WTC11 (cell line): ENCODE measurements around the gene CCBE1. TPM values are rescaled to one million over a fixed set of nuclear protein-coding genes. Genes with fewer than 3 reads are reported as not detected.

ENCODE experiments used
- ATAC-seq: fragments of 200-7000 bp; cut with Tn5 transposase; 2 replicates; pipeline ENCODE4 v1.10.0; 2021; ENCODE audit warnings: mild to moderate bottlenecking, moderate library complexity
- CTCF ChIA-PET: fragments of 300-600 bp; sonication (Branson Sonifier 250); formaldehyde crosslinking; loops from one replicate; lab custom pipeline; 2021; ENCODE audit warnings: antibody characterized with exemption; lab: Charles Lee
- POLR2A ChIA-PET: fragments of 350-600 bp; sonication (Branson Sonifier 250); formaldehyde crosslinking; loops from one replicate; lab custom pipeline; 2021; ENCODE audit warnings: antibody characterized with exemption; lab: Charles Lee
- DNase-seq: peaks from one replicate; pipeline ENCODE4 v3.0.0; 2021; ENCODE audit warnings: low spot score
- H3K27ac Mint-ChIP-seq: 2 replicates; pipeline ENCODE4 v1.8.0; 2021; ENCODE audit warnings: mixed read lengths
- H3K27me3 Mint-ChIP-seq: 2 replicates; pipeline ENCODE4 v1.8.0; 2021; ENCODE audit warnings: low read depth, mild to moderate bottlenecking, moderate library complexity, mixed read lengths
- H3K36me3 Mint-ChIP-seq: 2 replicates; pipeline ENCODE4 v1.8.0; 2021; ENCODE audit warnings: mixed read lengths
- H3K4me1 Mint-ChIP-seq: 2 replicates; pipeline ENCODE4 v1.8.0; 2022; ENCODE audit warnings: mixed read lengths
- H3K4me3 Mint-ChIP-seq: 2 replicates; pipeline ENCODE4 v1.8.0; 2021; ENCODE audit warnings: mild to moderate bottlenecking, moderate library complexity, mixed read lengths
- H3K9me3 Mint-ChIP-seq: 2 replicates; pipeline ENCODE4 v1.8.0; 2021; ENCODE audit warnings: mixed read lengths
- ATF2 ChIP-seq: sonication (generic); formaldehyde crosslinking; IDR thresholded peaks from 2 replicates; pipeline ENCODE4 v1.8.1; 2022; ENCODE audit warnings: low read depth, missing genetic modification reagents, borderline replicate concordance
- ATF3 ChIP-seq: sonication (generic); formaldehyde crosslinking; conservative IDR thresholded peaks from 2 replicates; pipeline ENCODE4 v1.8.1; 2022; ENCODE audit warnings: mild to moderate bottlenecking, missing genetic modification reagents
- CBFB ChIP-seq: sonication (generic); formaldehyde crosslinking; IDR thresholded peaks from 2 replicates; pipeline ENCODE4 v1.8.1; 2022; ENCODE audit warnings: mild to moderate bottlenecking, low read depth, missing genetic modification reagents
- ERG ChIP-seq: fragments of 250-450 bp; sonication (Bioruptor Pico); IDR thresholded peaks from 2 replicates; pipeline ENCODE4 v1.8.0; 2021; ENCODE audit warnings: mild to moderate bottlenecking
- FOXJ3 ChIP-seq: sonication (generic); formaldehyde crosslinking; IDR thresholded peaks from 2 replicates; pipeline ENCODE4 v1.9.0; 2021; ENCODE audit warnings: missing genetic modification reagents, mild to moderate bottlenecking, borderline replicate concordance
- IRF1 ChIP-seq: sonication (generic); formaldehyde crosslinking; IDR thresholded peaks from 2 replicates; pipeline ENCODE4 v1.8.0; 2023; ENCODE audit warnings: missing genetic modification reagents
- MLX ChIP-seq: sonication (generic); formaldehyde crosslinking; IDR thresholded peaks from 2 replicates; pipeline ENCODE4 v1.8.1; 2023; ENCODE audit warnings: mild to moderate bottlenecking, missing genetic modification reagents, moderate library complexity
- MXD4 ChIP-seq: fragments of 250-450 bp; sonication (Bioruptor Pico); IDR thresholded peaks from 2 replicates; pipeline ENCODE4 v1.8.0; 2021; ENCODE audit warnings: mild to moderate bottlenecking, moderate library complexity, borderline replicate concordance
- NFATC4 ChIP-seq: fragments of 250-450 bp; sonication (Bioruptor Pico); IDR thresholded peaks from 2 replicates; pipeline ENCODE4 v1.9.0; 2021; ENCODE audit warnings: mild to moderate bottlenecking
- SOX15 ChIP-seq: fragments of 250-450 bp; sonication (Bioruptor Pico); IDR thresholded peaks from 2 replicates; pipeline ENCODE4 v1.9.0; 2021; ENCODE audit warnings: mild to moderate bottlenecking
- TEAD4 ChIP-seq: sonication (generic); formaldehyde crosslinking; IDR thresholded peaks from 2 replicates; pipeline ENCODE4 v1.8.0; 2022; ENCODE audit warnings: mild to moderate bottlenecking, missing genetic modification reagents
- ZMAT4 ChIP-seq: fragments of 250-450 bp; sonication (Bioruptor Pico); IDR thresholded peaks from 2 replicates; pipeline ENCODE4 v1.9.0; 2021; ENCODE audit warnings: mild to moderate bottlenecking
- ZNF232 ChIP-seq: sonication (generic); formaldehyde crosslinking; IDR thresholded peaks from 2 replicates; pipeline ENCODE4 v1.8.0; 2022; ENCODE audit warnings: mild to moderate bottlenecking, missing genetic modification reagents
- ZNF263 ChIP-seq: sonication (generic); formaldehyde crosslinking; IDR thresholded peaks from 2 replicates; pipeline ENCODE4 v1.8.1; 2022; ENCODE audit warnings: low read depth, mild to moderate bottlenecking, moderate library complexity, missing genetic modification reagents
- ZNF317 ChIP-seq: sonication (generic); formaldehyde crosslinking; IDR thresholded peaks from 2 replicates; pipeline ENCODE4 v1.8.1; 2023; ENCODE audit warnings: low read depth, mild to moderate bottlenecking, moderate library complexity, missing genetic modification reagents, borderline replicate concordance
- ZNF425 ChIP-seq: fragments of 250-450 bp; sonication (Bioruptor Pico); conservative IDR thresholded peaks from 2 replicates; pipeline ENCODE4 v1.9.0; 2021; ENCODE audit warnings: mild to moderate bottlenecking
- ZNF532 ChIP-seq: fragments of 250-450 bp; sonication (Bioruptor Pico); IDR thresholded peaks from 2 replicates; pipeline ENCODE4 v1.9.0; 2021; ENCODE audit warnings: mild to moderate bottlenecking, borderline replicate concordance
- ZNF671 ChIP-seq: fragments of 250-450 bp; sonication (Bioruptor Pico); IDR thresholded peaks from 2 replicates; pipeline ENCODE4 v1.8.0; 2021; ENCODE audit warnings: mild to moderate bottlenecking
- total RNA-seq: library from RNA; stranded (reverse); gene quantifications from 3 replicates; pipeline ENCODE4 v1.2.3, GENCODE V29; 2021

CCBE1 gene
- total RNA-seq, 1 experiment from 2014 or later = 9.7 TPM

GRCh38 chr18:59639136-59639535, 58.1 kb downstream of the CCBE1 start:
- Mint-ChIP-seq H3K9me3 (no peaks in the 10 kb centered on the region), H3K27me3 (no peaks in the 10 kb centered on the region), H3K4me1 (peaks cover 38% of the 10 kb centered on the region), H3K27ac (no peak overlapping the region), H3K36me3 (no peaks in the 10 kb centered on the region), H3K4me3 (no peak overlapping the region)
- ChIA-PET CTCF (no interaction called here), POLR2A (no interaction called here)
- TF ChIP-seq ZNF532 = no peak
- no peak for TF ChIP-seq MLX
- TF ChIP-seq TEAD4 (CRISPR knock-in tag) = no peak
- TF ChIP-seq ZNF425 (CRISPR knock-in tag) = no peak
- no peak for TF ChIP-seq ERG (CRISPR knock-in tag)
- TF ChIP-seq CBFB (CRISPR knock-in tag) = no peak
- no peak for TF ChIP-seq MXD4 (CRISPR knock-in tag)
- no peak for TF ChIP-seq FOXJ3 (CRISPR knock-in tag)
- no peak for TF ChIP-seq NFATC4 (CRISPR knock-in tag)
- no peak for TF ChIP-seq ZNF232 (CRISPR knock-in tag)
- TF ChIP-seq ZMAT4 (CRISPR knock-in tag) = no peak
- TF ChIP-seq IRF1 = no peak
- TF ChIP-seq ATF2 (CRISPR knock-in tag) = no peak
- TF ChIP-seq ATF3 (CRISPR knock-in tag) = no peak
- no peak for TF ChIP-seq ZNF671 (CRISPR knock-in tag)
- no peak for TF ChIP-seq ZNF263 (CRISPR knock-in tag)
- no peak for TF ChIP-seq SOX15
- TF ChIP-seq ZNF317 (CRISPR knock-in tag) = no peak
- DNase-seq (no peak), ATAC-seq (no peak)
